ENCODE results near the gene CTCF.

- TF ChIP-seq MYC (IDR thresholded peaks at IDR 0.05; ENCODE audit: low read depth, low read length), result no peak
- TF ChIP-seq, protein P1, sequence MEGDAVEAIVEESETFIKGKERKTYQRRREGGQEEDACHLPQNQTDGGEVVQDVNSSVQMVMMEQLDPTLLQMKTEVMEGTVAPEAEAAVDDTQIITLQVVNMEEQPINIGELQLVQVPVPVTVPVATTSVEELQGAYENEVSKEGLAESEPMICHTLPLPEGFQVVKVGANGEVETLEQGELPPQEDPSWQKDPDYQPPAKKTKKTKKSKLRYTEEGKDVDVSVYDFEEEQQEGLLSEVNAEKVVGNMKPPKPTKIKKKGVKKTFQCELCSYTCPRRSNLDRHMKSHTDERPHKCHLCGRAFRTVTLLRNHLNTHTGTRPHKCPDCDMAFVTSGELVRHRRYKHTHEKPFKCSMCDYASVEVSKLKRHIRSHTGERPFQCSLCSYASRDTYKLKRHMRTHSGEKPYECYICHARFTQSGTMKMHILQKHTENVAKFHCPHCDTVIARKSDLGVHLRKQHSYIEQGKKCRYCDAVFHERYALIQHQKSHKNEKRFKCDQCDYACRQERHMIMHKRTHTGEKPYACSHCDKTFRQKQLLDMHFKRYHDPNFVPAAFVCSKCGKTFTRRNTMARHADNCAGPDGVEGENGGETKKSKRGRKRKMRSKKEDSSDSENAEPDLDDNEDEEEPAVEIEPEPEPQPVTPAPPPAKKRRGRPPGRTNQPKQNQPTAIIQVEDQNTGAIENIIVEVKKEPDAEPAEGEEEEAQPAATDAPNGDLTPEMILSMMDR (IDR thresholded peaks at IDR 0.05; ENCODE audit: extremely low read depth in 1 of 2, insufficient read depth in 1 of 2, low read depth in 1 of 2, low read length in 2 of 2), result no peak
- no peak for TF ChIP-seq POLR2A (IDR thresholded peaks at IDR 0.05; ENCODE audit: low read depth, low read length)
- no peak for TF ChIP-seq GATA2 (IDR thresholded peaks at IDR 0.05; ENCODE audit: insufficient read depth, insufficient read length, low read depth, low read length)
- TF ChIP-seq EZH2 (IDR thresholded peaks at IDR 0.05; ENCODE audit: borderline replicate concordance, low read depth, low read length, severe bottlenecking), result no peak
- TF ChIP-seq POLR2AphosphoS5 (IDR thresholded peaks at IDR 0.05; ENCODE audit: insufficient read depth, low read depth, low read length), result no peak
- no peak for TF ChIP-seq FOS (IDR thresholded peaks at IDR 0.05; ENCODE audit: borderline replicate concordance, insufficient read depth, low read length)
- no peak for TF ChIP-seq JUN (IDR thresholded peaks at IDR 0.05; ENCODE audit: borderline replicate concordance, insufficient read depth, insufficient read length, low read depth)
These were observed 102.5 kb downstream of the CTCF start for GRCh38 chr16:67664871-67665270.

Data from endothelial cell of umbilical vein (primary cell).